ENCODE results near the gene HES7.

Gene HES7

DNA sequence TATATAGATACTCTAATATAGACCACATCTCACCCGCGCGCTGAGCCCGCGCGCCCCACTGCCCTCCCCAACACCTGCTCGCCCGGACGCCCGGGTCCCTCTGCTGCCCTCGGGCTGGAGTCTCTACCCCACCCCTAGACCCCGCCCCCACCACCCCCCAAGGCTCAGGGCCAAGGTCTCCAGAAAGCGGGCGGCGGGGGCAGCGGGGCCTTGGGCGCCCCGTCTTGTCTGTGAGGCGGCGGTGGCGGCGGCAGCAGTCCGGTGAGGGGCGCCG lies 2.6 kb downstream of the HES7 start:
- no peak overlapping the region for H3K27ac ChIP-seq (ENCODE audit: low read depth, low read length, poor library complexity, severe bottlenecking)
- peak overlapping the region; percentile 98 for H3K4me3 ChIP-seq (ENCODE audit: low read depth, low read length, poor library complexity, severe bottlenecking)
- H4K20me1 ChIP-seq (ENCODE audit: insufficient read depth, low read length) = no peaks in the 10 kb centered on the region
- TF ChIP-seq, protein P1, sequence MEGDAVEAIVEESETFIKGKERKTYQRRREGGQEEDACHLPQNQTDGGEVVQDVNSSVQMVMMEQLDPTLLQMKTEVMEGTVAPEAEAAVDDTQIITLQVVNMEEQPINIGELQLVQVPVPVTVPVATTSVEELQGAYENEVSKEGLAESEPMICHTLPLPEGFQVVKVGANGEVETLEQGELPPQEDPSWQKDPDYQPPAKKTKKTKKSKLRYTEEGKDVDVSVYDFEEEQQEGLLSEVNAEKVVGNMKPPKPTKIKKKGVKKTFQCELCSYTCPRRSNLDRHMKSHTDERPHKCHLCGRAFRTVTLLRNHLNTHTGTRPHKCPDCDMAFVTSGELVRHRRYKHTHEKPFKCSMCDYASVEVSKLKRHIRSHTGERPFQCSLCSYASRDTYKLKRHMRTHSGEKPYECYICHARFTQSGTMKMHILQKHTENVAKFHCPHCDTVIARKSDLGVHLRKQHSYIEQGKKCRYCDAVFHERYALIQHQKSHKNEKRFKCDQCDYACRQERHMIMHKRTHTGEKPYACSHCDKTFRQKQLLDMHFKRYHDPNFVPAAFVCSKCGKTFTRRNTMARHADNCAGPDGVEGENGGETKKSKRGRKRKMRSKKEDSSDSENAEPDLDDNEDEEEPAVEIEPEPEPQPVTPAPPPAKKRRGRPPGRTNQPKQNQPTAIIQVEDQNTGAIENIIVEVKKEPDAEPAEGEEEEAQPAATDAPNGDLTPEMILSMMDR (IDR thresholded peaks at IDR 0.05; ENCODE audit: low read length) = no peak
- TF ChIP-seq EZH2 (IDR thresholded peaks at IDR 0.05; ENCODE audit: borderline replicate concordance, low read length) = no peak
- H3K9me2 ChIP-seq (ENCODE audit: low read depth, low read length) = no peaks in the 10 kb centered on the region
- H3K79me2 ChIP-seq (ENCODE audit: insufficient read depth, low read length) = no peaks in the 10 kb centered on the region
- H3K9ac ChIP-seq (ENCODE audit: low read length) = no peak overlapping the region; the same call in 1 of the 2 replicates
- peaks cover 13% of the 10 kb centered on the region for H3K27me3 ChIP-seq (ENCODE audit: insufficient read depth, low read length)
- peak overlapping the region; percentile 88 for H3K4me2 ChIP-seq (ENCODE audit: low read length)
- H2AFZ ChIP-seq (ENCODE audit: low read length) = no peak overlapping the region
- H3K36me3 ChIP-seq (ENCODE audit: insufficient read depth, low read length) = no peaks in the 10 kb centered on the region
- peaks cover 63% of the 10 kb centered on the region for H3K4me1 ChIP-seq (ENCODE audit: insufficient read depth, low read length, severe bottlenecking)
- peaks cover 6% of the 10 kb centered on the region; the same call in 1 of the 2 replicates for H3F3A ChIP-seq (ENCODE audit: insufficient read depth, low read length)
- H3K9me3 ChIP-seq (ENCODE audit: low read length) = no peaks in the 10 kb centered on the region

DNA sequence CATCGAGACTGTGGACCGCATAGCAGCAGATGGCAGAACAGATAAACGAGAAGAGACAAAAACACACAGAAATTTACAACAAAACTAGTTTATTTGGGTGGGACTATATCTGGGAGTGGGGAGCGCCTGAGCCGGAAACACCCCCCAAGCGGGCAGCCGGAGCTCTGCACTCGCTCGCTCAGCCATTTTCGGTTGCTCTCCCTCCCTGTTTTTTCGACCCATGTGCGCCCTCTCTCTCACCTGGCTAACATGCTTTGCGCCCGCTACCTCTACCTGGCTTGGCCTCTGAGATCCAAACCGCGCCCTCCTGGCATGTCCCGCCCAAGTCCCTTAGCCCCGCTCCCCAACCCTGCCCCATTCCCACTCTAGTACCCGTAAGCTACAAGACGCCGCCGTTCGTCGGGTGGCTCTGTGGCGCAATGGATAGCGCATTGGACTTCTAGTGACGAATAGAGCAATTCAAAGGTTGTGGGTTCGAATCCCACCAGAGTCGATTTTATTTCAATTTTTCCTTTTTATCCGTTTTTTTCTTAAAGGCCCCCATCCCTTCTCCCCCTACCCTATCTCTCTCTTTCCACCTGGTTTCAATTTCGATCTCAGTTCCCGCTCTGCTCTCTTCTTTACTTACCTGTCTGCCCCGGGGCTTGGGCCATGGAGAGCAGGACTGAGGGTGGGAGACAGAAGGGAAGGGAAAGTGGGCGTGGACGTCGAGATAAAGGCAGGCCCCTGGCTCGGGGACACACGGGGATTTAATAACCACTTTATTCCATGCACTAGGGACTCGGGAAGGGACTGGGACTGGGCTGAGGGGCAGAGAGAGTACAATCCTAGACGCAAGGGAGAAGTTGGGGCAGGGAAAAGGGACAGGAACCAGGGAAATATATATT lies 3.1 kb downstream of the HES7 start:
- Histone ChIP-seq H3F3A (ENCODE audit: insufficient read depth, low read length) (peaks cover 6% of the 10 kb centered on the region; the same call in 1 of the 2 replicates), H2AFZ (ENCODE audit: low read length) (no peak overlapping the region), H3K9me3 (ENCODE audit: low read length) (no peaks in the 10 kb centered on the region), H3K4me3 (ENCODE audit: low read depth, low read length, poor library complexity, severe bottlenecking) (peak overlapping the region; percentile 98), H3K4me2 (ENCODE audit: low read length) (peak overlapping the region; percentile 88), H4K20me1 (ENCODE audit: insufficient read depth, low read length) (no peaks in the 10 kb centered on the region), H3K27me3 (ENCODE audit: insufficient read depth, low read length) (peaks cover 13% of the 10 kb centered on the region), H3K9ac (ENCODE audit: low read length) (peak overlapping the region; percentile 23), H3K4me1 (ENCODE audit: insufficient read depth, low read length, severe bottlenecking) (peaks cover 63% of the 10 kb centered on the region), H3K9me2 (ENCODE audit: low read depth, low read length) (no peaks in the 10 kb centered on the region), H3K27ac (ENCODE audit: low read depth, low read length, poor library complexity, severe bottlenecking) (peak overlapping the region; percentile 35), H3K79me2 (ENCODE audit: insufficient read depth, low read length) (no peaks in the 10 kb centered on the region), H3K36me3 (ENCODE audit: insufficient read depth, low read length) (no peaks in the 10 kb centered on the region)
- TF ChIP-seq, protein P1 (IDR thresholded peaks at IDR 0.05; ENCODE audit: low read length) = peak; percentile 46
- TF ChIP-seq EZH2 (IDR thresholded peaks at IDR 0.05; ENCODE audit: borderline replicate concordance, low read length) = no peak

DNA sequence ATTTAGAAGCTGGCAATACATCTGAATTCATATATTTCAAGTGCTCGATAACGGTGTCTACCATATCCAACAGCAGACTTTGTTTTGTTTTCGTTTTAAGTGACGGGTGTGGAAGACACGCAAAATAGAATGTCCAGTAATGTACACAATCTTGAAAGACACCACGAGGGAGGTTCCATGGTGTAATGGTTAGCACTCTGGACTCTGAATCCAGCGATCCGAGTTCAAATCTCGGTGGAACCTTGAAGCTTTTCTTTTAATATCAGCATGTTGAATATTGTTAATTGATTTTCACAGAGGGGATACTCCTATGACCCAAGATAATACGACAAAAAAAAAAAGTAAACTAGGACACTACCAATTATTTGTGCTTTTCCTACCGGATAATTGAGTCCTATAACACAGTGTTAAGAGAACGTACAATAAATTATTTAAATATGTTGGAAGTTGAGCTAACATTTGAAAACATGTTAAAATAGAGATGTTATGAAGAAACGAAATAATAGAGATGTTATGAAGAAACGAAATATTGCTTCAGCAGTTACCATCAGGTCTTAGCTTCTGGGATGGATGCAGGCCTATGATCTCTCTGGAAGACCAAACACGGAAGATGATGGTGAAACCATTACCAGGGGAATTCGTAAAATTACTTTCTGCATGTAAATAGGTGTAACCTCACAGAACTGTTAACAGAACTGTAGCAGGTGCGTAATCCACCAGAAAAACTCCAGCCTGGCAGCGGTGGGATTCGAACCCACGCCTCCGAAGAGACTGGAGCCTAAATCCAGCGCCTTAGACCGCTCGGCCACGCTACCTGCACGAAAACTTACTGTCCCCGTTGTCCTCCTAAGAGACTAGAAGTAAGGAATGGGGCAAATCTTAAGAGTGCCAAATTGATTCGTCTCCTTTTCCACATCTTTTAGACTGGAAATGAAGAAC lies 4.1 kb downstream of the HES7 start:
- Histone ChIP-seq H3K9me2 (ENCODE audit: low read depth, low read length) (no peaks in the 10 kb centered on the region), H3K4me3 (ENCODE audit: low read depth, low read length, poor library complexity, severe bottlenecking) (peak overlapping the region; percentile 98), H3K9ac (ENCODE audit: low read length) (peak overlapping the region; percentile 29), H4K20me1 (ENCODE audit: insufficient read depth, low read length) (no peaks in the 10 kb centered on the region), H2AFZ (ENCODE audit: low read length) (no peak overlapping the region), H3K4me1 (ENCODE audit: insufficient read depth, low read length, severe bottlenecking) (peaks cover 57% of the 10 kb centered on the region), H3K9me3 (ENCODE audit: low read length) (no peaks in the 10 kb centered on the region), H3K27me3 (ENCODE audit: insufficient read depth, low read length) (peaks cover 13% of the 10 kb centered on the region), H3K79me2 (ENCODE audit: insufficient read depth, low read length) (no peaks in the 10 kb centered on the region), H3K27ac (ENCODE audit: low read depth, low read length, poor library complexity, severe bottlenecking) (peak overlapping the region; percentile 35), H3F3A (ENCODE audit: insufficient read depth, low read length) (peaks cover 6% of the 10 kb centered on the region; the same call in 1 of the 2 replicates), H3K36me3 (ENCODE audit: insufficient read depth, low read length) (no peaks in the 10 kb centered on the region), H3K4me2 (ENCODE audit: low read length) (peak overlapping the region; percentile 88)
- TF ChIP-seq, protein P1 (IDR thresholded peaks at IDR 0.05; ENCODE audit: low read length) = no peak
- TF ChIP-seq EZH2 (IDR thresholded peaks at IDR 0.05; ENCODE audit: borderline replicate concordance, low read length) = no peak

Data from OCI-LY1 (cell line).